ENCODE data around the gene ENKD1. TPM values are rescaled to one million over a fixed set of nuclear protein-coding genes. Genes with fewer than 3 reads are reported as not detected.

Gene ENKD1
- total and polyA plus RNA-seq, 2 of the 13 experiments (the other 11 are each of a cell fraction or from before 2014, with no cell fraction given): 10.8 to 20.8 TPM

DNA sequence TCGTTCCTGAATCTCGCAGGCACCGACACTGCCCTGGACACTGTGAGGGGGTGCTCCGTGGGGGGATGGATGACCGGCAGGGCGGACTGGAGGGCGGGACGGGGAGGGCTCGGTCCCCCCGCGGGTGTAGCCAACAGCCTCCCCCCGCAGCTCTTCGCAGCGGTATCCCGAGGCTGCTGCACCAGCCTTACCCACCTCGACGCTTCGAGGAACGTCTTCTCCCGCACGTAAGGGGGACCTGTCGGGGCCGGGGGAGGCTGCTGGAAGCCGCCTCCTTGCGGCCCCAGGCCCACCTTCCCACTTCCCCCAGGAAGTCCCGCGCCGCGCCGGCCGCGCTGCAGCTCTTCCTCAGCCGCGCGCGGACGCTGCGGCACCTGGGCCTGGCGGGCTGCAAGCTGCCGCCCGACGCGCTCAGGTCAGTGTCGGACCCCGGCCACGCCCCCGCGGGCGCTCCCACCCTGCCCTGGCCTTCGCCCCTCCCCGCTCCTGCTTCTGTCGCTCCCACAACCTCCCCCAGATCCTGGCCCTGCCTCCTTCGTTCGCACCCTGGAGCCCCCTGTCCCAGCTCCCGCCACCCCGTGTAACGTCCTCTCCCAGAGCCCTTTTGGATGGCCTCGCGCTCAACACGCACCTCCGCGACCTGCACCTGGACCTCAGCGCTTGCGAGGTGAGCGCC, 18.3 kb downstream of the ENKD1 start (continued):
- no peak for TF ChIP-seq ATF6 (CRISPR knock-in tag; conservative IDR thresholded peaks at IDR 0.05)
- TF ChIP-seq SCMH1 (CRISPR knock-in tag; IDR thresholded peaks at IDR 0.05; ENCODE audit: borderline replicate concordance): no peak
- TF ChIP-seq AGO2 (optimal IDR thresholded peaks at IDR 0.05; ENCODE audit: low read depth, low read length): no peak
- no peak for TF ChIP-seq DNMT3B (CRISPR knock-in tag; conservative IDR thresholded peaks at IDR 0.05)
- TF ChIP-seq, protein P1, sequence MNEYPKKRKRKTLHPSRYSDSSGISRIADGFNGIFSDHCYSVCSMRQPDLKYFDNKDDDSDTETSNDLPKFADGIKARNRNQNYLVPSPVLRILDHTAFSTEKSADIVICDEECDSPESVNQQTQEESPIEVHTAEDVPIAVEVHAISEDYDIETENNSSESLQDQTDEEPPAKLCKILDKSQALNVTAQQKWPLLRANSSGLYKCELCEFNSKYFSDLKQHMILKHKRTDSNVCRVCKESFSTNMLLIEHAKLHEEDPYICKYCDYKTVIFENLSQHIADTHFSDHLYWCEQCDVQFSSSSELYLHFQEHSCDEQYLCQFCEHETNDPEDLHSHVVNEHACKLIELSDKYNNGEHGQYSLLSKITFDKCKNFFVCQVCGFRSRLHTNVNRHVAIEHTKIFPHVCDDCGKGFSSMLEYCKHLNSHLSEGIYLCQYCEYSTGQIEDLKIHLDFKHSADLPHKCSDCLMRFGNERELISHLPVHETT (CRISPR knock-in tag; conservative IDR thresholded peaks at IDR 0.05): no peak
- TF ChIP-seq RBM22 (optimal IDR thresholded peaks at IDR 0.05; ENCODE audit: low read length): no peak
- TF ChIP-seq, protein P2, sequence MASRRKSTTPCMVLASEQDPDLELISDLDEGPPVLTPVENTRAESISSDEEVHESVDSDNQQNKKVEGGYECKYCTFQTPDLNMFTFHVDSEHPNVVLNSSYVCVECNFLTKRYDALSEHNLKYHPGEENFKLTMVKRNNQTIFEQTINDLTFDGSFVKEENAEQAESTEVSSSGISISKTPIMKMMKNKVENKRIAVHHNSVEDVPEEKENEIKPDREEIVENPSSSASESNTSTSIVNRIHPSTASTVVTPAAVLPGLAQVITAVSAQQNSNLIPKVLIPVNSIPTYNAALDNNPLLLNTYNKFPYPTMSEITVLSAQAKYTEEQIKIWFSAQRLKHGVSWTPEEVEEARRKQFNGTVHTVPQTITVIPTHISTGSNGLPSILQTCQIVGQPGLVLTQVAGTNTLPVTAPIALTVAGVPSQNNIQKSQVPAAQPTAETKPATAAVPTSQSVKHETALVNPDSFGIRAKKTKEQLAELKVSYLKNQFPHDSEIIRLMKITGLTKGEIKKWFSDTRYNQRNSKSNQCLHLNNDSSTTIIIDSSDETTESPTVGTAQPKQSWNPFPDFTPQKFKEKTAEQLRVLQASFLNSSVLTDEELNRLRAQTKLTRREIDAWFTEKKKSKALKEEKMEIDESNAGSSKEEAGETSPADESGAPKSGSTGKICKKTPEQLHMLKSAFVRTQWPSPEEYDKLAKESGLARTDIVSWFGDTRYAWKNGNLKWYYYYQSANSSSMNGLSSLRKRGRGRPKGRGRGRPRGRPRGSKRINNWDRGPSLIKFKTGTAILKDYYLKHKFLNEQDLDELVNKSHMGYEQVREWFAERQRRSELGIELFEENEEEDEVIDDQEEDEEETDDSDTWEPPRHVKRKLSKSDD (CRISPR knock-in tag; IDR thresholded peaks at IDR 0.05; ENCODE audit: low read depth): no peak
- no peak for TF ChIP-seq ZNF816 (CRISPR knock-in tag; IDR thresholded peaks at IDR 0.05; ENCODE audit: borderline replicate concordance)
- TF ChIP-seq, protein P3, sequence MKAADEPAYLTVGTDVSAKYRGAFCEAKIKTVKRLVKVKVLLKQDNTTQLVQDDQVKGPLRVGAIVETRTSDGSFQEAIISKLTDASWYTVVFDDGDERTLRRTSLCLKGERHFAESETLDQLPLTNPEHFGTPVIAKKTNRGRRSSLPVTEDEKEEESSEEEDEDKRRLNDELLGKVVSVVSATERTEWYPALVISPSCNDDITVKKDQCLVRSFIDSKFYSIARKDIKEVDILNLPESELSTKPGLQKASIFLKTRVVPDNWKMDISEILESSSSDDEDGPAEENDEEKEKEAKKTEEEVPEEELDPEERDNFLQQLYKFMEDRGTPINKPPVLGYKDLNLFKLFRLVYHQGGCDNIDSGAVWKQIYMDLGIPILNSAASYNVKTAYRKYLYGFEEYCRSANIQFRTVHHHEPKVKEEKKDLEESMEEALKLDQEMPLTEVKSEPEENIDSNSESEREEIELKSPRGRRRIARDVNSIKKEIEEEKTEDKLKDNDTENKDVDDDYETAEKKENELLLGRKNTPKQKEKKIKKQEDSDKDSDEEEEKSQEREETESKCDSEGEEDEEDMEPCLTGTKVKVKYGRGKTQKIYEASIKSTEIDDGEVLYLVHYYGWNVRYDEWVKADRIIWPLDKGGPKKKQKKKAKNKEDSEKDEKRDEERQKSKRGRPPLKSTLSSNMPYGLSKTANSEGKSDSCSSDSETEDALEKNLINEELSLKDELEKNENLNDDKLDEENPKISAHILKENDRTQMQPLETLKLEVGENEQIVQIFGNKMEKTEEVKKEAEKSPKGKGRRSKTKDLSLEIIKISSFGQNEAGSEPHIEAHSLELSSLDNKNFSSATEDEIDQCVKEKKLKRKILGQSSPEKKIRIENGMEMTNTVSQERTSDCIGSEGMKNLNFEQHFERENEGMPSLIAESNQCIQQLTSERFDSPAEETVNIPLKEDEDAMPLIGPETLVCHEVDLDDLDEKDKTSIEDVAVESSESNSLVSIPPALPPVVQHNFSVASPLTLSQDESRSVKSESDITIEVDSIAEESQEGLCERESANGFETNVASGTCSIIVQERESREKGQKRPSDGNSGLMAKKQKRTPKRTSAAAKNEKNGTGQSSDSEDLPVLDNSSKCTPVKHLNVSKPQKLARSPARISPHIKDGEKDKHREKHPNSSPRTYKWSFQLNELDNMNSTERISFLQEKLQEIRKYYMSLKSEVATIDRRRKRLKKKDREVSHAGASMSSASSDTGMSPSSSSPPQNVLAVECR (CRISPR knock-in tag; IDR thresholded peaks at IDR 0.05; ENCODE audit: borderline replicate concordance): no peak
- no peak for TF ChIP-seq NFYB (CRISPR knock-in tag; IDR thresholded peaks at IDR 0.05)
- no peak for TF ChIP-seq SMAD1 (CRISPR knock-in tag; IDR thresholded peaks at IDR 0.05; ENCODE audit: borderline replicate concordance, low read depth)
- TF ChIP-seq PRDM10 (CRISPR knock-in tag; IDR thresholded peaks at IDR 0.05; ENCODE audit: low read depth): no peak
- TF ChIP-seq YEATS4 (CRISPR knock-in tag; IDR thresholded peaks at IDR 0.05; ENCODE audit: borderline replicate concordance): no peak
- TF ChIP-seq MED13 (CRISPR knock-in tag; IDR thresholded peaks at IDR 0.05): no peak

Data from HepG2 (cell line).